HepG2 (cell line): ENCODE measurements around the gene WDR48.

Source experiments
- EP300 ChIP-seq, 3 experiments: sonication (generic) in 1 of 3; formaldehyde crosslinking in 1 of 3; IDR thresholded peaks; 2 replicates each; pipeline versions ENCODE4 v1.5.1 to v1.6.1; 2011 to 2020; ENCODE audit warnings: low read depth in 2 of 3, low read length in 2 of 3, borderline replicate concordance in 1 of 3, improper control_type of control experiment in 1 of 3, mild to moderate bottlenecking in 1 of 3, missing genetic modification reagents in 1 of 3, moderate library complexity in 1 of 3
- MED8 ChIP-seq: sonication (generic); formaldehyde crosslinking; IDR thresholded peaks from 2 replicates; pipeline ENCODE4 v1.8.1; 2023; ENCODE audit warnings: mild to moderate bottlenecking, missing genetic modification reagents; ENCODE audit not compliant: insufficient replicate concordance
- POLR2A ChIP-seq, 2 experiments: IDR thresholded peaks; 2 replicates each; pipeline ENCODE4 v1.6.1; 2011; ENCODE audit warnings: low read depth in 2 of 2, low read length in 2 of 2, mild to moderate bottlenecking in 1 of 2, moderate library complexity in 1 of 2; ENCODE audit not compliant: insufficient read depth in 1 of 2
- ZNF629 ChIP-seq: sonication (generic); formaldehyde crosslinking; conservative IDR thresholded peaks from 2 replicates; pipeline ENCODE4 v1.5.0; 2020; ENCODE audit warnings: missing genetic modification reagents
- TF ChIP-seq, protein P1 (sequence below): sonication (generic); formaldehyde crosslinking; IDR thresholded peaks from 2 replicates; pipeline ENCODE4 v1.4.0; 2020; ENCODE audit warnings: missing genetic modification reagents, mild to moderate bottlenecking, borderline replicate concordance
- TF ChIP-seq, protein P2 (sequence below): sonication (generic); formaldehyde crosslinking; IDR thresholded peaks from 2 replicates; pipeline ENCODE4 v1.5.0; 2020; ENCODE audit warnings: missing genetic modification reagents, mild to moderate bottlenecking, borderline replicate concordance

DNA sequence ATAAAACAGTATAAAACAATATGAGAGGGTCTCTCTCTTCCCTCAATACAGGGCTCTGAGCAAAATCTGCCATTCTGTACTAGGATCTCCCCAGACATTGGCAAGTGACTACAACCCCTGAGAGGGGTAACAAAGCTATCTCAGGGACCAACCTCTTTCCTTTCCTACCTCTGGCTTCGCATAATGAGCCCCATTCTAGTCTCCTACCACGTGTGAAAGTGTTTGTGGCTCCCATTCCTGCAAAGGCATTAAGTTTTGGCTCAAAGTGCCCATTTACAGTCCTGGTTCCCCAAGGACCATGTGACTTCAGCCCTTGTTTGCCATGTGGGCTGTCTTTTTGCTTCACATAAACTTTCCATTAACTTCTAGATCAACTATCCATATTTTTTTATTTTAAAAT is 46.5 kb upstream of the WDR48 start:
- TF ChIP-seq POLR2A (IDR thresholded peaks at IDR 0.05; ENCODE audit: insufficient read depth in 1 of 2, low read depth in 2 of 2, low read length in 2 of 2) (no peak), MED8 (no peak), EP300 (IDR thresholded peaks at IDR 0.05; ENCODE audit: low read depth in 2 of 2, low read length in 2 of 2) (no peak), EP300 (CRISPR knock-in tag; IDR thresholded peaks at IDR 0.05; ENCODE audit: borderline replicate concordance) (no peak), ZNF629 (CRISPR knock-in tag) (no peak)
- TF ChIP-seq, protein P1, sequence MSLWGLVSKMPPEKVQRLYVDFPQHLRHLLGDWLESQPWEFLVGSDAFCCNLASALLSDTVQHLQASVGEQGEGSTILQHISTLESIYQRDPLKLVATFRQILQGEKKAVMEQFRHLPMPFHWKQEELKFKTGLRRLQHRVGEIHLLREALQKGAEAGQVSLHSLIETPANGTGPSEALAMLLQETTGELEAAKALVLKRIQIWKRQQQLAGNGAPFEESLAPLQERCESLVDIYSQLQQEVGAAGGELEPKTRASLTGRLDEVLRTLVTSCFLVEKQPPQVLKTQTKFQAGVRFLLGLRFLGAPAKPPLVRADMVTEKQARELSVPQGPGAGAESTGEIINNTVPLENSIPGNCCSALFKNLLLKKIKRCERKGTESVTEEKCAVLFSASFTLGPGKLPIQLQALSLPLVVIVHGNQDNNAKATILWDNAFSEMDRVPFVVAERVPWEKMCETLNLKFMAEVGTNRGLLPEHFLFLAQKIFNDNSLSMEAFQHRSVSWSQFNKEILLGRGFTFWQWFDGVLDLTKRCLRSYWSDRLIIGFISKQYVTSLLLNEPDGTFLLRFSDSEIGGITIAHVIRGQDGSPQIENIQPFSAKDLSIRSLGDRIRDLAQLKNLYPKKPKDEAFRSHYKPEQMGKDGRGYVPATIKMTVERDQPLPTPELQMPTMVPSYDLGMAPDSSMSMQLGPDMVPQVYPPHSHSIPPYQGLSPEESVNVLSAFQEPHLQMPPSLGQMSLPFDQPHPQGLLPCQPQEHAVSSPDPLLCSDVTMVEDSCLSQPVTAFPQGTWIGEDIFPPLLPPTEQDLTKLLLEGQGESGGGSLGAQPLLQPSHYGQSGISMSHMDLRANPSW (CRISPR knock-in tag) = no peak
- TF ChIP-seq, protein P2, sequence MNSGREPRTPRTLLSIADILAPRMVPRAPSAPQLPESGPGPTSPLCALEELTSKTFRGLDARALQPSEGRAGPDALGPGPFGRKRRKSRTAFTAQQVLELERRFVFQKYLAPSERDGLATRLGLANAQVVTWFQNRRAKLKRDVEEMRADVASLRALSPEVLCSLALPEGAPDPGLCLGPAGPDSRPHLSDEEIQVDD (CRISPR knock-in tag) = no peak
